GM21515 (cell line): Measurements from ENCODE around the gene ASIC4.

ENCODE experiments used
- ATAC-seq: cut with Tn5 transposase; IDR thresholded peaks from one replicate; pipeline ENCODE4 v1.9.1; 2021; ENCODE audit not compliant: unreplicated experiment

The ASIC4 gene

DNA sequence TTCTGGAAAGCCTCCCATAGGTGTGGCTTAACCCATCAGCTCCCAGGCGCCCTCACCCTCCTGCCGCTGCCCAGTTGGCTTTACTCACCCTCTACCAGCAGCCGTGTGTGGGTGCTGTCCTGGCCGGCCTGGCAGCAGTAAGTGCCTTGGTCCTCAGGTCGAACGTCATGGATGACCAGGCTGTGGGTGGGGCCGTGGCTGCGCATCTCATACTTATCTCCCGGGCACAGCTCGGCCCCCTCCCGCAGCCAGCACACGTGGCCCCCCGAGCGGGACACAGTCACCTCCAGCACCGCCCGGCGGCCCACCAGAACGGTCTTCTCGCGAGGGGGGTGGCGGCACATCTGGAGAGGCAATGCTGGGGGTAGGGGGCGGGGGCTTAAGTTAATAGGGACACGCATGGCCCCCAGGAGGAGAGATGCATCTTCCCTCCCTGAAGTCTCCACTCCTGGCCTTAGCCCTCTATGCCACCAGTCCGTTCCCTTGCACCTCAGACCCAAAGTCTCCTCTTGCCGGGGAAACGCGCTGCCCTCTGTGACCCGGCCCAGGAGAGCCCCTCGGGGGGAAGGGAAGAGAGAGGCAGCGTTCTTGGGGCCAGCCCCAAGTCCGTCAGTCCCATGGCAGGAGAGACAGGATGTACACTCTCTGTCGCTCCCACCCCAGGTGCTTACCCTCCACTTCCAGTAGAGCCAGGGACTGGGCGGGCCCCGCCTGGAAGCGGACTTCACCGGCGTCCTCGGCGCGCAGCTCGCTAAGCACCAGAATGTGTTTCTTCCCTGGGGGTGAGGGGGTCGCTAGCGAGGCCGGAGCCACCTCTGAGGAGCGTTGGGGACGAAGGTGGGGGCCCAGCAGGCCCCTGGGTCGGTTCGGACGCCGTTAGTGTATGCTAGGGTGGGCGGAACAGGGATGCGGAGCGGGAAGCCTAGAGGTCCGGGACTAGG lies 37.4 kb downstream of the ASIC4 start:
- ATAC-seq, result peak; percentile 18

DNA sequence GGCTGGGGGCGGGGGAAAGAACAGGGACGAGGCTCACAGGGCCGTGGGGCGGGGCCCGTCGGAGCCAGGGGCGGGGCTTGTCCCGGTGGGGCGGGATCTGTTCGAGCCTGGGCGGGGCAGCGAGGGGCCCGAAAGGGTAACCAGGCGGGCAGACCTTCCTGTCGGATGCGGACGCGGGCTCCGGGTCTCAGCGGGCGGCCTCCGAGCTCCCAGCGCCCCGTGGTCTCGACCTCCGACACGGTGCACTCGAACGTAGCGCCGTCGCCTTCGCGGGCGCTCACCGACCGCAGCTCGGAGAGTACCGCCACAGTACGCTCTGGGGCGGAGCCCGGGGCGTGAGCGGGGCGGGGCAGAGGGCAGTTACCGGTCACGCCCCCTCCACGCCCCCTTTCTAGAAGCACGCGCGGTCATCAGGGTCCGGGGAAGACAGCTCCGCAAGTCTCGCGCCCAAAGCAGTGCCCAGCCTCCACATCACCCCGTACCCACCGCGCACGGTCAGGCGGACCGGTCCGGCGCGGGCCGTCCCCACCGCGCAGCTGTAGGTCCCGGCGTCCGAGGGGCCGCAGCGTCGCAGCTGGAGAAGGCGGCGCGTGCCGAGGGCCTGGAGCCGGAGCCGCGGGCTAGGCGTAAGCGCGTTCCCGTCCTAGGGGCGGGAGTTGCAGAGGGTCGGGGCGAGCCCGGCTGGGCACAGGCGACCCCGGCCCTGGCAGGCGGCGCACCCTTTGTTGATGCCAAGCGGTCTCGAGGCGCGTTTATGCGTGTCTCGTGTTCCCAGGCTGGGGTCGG lies 38.3 kb downstream of the ASIC4 start:
- peak; percentile 95 for ATAC-seq

DNA sequence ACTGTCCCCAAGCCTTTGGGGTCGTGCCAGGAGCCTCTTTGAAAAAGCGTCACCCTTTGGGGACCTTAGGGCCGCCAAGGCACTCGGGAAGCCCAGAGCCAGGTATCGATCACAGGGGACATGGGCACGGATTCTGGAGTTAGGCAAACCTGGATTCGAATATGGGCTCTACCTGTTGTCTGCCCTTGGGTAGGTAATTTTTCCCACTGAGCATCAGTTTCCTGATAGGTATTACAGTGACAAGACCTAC lies 38.8 kb downstream of the ASIC4 start:
- ATAC-seq, result no peak

DNA sequence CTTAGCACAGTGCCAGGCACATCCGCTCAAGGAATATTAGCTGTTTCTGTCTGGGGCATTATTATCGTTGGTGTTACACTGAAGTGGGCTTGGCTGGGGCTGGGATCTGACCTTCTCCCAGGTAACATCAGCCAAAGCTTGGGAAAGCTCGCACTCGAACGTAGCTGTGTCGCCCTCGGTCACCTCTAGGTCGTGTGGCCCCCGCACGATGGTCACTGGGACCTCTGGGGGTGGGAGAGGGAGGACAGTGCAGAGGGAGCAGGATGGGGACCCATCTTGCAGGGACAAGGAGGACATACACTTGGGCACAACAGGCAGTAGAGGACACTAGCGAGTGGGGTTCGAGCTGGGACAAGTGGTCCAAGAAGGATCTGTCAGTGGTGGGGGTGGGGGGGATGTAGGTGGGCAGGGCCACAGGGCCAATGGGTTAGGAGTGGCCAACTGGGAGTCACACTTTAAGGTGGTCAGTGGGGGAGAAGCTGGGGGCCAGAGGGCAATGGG lies 39.2 kb downstream of the ASIC4 start:
- no peak for ATAC-seq

DNA sequence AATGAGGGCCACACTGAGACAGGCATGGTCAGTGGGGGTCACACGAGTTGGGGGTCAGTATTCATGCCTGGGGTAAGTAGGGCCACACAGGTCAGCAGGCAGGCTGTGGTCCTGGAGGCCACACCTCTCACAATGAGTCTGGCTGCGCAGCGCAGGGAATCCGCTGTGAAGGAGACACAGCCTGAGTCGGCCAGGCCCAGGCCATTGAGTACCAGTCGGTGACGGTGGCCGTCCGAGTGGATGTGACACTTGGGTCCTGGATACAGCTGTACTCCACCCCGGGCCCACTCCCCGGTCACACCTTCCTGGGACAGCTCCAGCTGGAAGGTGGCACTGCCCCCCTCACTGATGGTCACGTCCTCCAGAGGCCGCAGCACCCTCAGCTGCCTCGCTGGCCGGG lies 40.1 kb downstream of the ASIC4 start:
- ATAC-seq, result no peak

DNA sequence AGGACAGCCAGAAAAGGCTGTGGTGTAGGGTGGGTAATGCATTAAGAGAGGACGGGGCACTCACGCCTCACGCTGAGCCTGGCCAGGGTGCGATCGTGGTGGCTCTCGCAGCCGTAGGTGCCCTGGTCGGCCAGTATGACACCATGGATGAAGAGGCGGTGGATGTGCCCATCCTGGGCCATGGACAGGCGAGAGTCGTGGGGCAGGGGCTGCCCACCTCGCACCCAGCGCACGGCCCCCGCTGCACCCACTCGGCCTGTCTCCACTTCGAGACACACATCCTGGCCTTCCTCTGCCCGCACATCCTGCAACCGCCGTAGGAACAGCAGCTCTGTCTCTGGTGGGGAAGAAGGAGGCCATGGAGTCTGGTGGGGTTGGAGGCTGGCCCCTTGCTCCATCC lies 41.7 kb downstream of the ASIC4 start:
- no peak for ATAC-seq

DNA sequence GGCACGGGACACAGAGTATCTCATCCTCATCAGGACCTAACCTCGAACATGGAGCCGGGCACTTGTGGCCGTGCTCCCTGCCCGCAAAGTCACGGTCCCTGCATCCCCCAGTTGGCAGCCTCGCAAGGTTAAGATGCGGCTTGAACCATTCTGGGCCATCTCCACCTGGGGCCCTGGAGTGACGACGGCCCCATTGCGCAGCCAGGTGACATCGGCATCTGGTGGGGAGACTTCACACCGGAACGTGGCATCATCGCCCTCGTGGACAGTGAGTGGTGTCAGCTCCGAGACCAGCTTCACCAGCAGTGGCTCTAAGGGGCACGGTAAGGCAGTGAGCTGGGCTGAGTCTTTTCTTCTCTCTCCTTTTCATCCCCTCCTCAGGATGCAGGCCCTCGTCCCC lies 42.1 kb downstream of the ASIC4 start:
- no peak for ATAC-seq

DNA sequence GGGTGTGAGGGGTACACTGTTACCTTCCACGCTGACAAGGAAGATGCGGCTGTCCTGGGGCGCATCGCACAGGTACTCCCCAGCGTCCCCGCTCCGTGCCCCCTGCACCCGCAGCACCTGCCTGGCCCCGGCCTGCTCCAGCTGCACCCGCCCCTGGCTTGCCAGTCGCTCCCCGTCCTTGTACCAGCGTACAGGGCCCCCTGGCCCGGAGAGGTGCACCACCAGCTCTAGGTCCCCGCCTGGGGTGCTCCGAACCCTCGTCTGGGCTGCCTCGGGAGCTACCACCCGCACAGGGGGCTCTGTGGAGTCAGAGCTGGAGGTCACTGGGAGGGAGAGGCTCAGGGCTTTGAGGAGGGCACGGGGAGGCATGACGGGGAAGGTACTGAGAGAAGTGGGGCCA lies 43.0 kb downstream of the ASIC4 start:
- no peak for ATAC-seq

DNA sequence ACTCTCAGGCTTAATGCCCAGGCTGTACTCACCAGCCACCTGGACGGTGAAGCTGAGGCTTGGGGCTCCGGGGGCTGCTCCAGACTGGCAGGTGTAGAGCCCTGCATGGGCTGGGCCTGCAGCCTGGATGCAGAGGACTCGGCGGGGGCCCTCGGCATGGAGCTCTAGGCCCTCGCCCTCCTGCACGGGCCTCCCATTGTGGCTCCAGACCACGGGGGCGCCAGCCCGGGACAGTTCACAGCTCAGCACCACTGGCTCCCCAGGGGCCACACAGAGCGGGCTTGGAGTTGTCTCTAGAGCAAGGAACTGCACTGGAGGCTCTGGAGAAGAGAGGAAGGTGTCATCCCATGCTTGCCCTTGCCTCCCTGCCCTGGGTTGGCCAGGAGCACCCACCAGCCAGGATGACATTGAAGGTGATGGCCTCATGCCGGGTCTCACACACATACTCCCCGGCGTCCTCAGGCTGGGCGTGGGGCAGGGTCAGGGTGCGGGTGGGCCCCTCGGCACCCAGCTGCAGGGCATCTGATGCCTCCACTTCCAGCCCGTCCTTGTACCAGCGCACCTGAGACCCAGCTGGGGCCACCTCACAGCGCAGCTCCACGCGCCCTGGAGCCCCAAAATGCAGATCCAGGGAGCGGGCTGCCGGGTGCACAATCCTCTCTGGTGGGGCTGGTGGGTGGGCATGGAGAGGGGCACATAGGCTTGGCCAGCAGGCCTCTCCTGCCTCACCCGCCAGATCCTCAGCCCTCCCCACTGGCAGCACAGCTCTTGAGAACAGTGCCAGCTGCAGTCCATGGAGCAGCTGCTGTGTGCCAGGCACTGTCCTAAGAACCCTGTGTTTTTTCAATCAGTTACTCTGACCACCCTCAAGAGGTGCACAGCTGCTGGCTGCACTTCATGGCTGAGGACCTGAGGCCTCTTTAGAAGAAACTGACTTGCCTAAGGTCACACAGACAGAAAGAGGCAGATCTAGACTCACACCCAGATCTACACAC lies 43.8 kb downstream of the ASIC4 start:
- no peak for ATAC-seq

DNA sequence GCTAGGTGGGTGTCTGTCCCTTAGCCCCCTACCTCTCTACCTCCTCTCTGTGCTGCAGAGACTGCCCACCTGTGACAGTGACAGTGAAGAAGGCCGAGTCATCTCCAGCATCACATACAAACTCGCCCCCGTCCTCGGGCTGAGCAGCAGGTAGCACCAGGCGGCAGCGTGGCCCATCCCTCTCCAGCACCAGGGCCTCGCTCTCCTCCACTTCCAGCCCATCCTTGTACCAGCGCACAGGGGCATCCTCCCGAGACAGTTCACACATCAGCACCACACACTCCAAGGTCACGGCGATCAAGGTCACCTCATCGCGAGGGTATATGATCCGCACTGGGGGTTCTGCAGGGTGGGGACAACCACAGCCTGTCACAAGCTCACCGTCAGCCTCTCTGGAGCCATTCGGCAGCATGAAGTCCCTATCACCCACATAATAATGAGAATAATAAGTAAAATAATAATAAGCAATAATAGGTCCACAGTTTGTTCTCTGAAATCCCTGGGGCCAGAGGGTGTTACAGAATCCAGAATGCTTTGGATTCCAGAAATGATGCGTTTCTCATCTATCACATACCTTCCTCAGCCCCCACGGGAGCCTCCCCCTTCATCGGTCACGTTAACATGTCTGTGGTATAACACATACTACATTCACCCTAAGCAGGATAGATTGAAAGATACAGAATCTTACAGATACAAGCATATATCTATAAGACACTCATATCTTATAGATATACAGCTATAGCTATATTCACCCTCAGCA lies 45.1 kb downstream of the ASIC4 start:
- ATAC-seq, result no peak

DNA sequence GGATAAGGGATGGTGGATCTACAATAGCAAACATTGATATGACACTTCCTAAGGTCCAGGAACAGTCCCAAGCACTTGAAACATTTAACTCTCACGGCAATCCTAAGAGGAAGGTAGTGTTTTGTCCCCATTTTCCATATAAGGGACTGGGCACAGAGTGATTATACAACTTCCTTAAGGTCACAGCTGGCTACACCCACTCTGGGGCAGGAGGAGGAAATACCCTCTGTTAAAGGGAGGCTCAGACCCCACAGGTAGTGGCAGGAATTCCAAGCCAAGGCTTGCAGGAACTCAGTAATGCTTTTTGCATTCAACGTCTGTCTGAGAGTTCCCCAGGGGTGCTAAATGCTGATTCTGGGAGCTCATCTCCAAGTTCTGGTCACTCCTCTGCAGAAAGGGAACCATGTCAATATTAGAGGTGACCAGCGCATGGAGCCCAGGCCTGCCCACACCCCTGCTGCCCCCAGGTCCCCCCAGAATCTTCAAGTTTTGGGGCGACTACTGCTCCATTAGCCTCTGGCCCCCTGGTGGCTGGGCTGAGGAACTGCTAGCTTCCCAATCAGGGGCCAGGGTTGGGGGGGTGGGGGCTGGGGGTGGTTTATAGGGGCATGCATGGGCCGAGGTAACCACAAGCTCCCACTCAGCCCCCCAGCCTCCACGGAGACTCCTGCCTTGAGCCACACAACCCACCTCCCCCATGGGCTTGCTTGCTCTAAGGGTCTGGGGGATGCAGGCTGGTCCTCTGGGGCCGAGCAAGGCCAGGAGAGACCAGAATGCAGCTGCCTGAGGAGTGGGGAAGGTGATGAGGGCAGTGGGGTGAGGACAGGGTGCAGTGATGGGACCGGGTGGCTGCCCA lies 46.0 kb downstream of the ASIC4 start:
- peak; percentile 47 for ATAC-seq

DNA sequence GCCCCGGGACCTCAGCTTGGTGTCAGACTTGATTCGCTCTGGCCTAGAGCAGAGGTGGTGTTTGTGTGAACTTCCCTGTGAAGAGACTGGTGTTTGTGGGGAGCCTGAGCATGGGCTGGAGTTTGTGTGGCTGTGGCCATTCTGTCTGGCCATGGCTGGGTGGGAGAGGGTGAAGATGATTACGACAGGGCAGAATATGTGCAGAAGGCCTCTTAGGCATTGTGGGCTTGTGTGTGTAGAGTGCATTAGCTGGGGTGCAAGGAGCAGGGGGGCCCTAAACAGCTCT lies 46.6 kb downstream of the ASIC4 start:
- no peak for ATAC-seq

DNA sequence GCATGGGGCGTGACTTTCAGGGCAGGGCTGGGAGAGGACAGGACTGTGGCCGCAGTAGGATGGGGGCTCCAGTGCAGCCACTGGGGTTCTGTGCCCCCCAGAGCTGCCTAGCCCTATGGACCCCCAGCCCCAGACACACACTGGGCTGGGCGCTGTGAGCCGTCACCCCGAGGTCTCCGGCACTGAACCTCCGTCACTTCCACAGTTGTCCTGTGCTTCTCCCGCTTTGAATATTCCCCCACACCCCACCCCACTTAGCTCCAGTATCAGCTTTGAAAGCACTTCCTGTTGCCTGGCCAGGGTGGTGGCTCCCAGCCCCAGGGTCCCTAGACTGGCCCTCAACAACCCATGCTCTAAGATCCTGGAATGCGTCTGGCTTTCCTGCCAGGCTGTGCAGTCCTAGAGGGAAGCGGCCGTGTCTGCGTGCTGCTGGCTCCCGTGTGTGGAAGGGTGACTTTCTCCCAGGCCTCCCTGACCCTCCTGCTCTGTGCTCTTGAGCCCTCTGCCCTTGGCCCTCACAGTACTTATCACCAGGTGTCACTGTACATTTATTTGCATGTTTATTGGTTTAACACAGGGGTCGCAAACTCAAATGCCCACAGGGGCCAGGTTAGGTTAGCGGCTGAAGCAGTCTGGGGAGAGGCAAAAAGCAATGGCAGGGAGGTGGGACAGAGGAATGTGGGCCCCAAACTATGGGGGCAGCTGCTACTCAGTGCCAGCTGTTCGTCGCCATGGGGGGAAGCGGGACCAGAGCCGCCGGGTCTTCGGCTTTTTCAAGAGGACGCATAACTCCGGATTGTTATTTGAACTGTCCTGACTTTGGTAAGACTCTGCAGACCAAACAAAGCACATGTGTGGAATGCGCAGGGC lies 47.1 kb downstream of the ASIC4 start:
- no peak for ATAC-seq

DNA sequence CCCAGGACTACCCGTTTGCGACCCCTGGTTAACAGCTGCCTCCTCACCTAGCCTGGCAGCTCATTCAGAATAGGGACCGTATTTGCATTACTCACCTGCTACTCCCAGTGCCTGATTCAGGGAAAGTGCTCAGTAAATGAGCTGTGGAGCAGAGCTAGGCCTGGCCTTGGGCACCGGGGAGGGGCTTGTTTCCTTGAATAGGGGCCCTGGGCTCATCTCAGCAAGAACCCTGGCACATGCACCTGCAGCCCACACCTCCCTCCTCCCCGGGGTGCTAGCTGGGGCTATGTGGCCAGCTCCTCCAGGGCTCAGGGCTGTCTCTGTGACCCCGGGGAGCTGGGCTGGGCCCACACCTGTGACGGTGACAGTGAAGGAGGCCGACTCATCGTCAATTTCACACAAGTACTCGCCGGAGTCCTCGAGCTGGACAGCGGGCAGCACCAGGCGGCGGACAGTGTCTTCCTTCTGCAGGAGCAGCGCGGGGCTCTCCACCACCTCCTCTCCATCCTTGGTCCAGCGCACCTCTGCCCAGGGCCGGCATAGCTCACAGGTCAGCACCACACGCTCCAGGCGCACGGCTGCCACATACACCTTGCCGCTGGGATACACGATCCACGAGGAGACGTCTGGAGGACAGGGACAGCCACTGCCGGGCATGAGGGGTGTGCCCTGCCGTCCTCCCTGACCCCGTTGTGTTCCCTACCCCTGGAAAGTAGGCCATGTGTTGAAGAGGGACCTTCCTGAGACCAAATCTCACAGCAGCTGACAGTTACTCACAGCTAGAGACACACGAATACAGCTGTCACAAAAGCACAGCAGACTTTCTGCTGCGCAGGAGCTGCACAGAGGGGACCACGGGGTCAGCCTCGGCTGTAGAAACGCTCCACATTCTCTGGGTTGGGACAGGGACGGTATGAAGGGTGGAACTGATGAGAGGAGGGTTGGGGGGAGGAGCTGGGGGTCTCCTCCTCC lies 48.1 kb downstream of the ASIC4 start:
- no peak for ATAC-seq

DNA sequence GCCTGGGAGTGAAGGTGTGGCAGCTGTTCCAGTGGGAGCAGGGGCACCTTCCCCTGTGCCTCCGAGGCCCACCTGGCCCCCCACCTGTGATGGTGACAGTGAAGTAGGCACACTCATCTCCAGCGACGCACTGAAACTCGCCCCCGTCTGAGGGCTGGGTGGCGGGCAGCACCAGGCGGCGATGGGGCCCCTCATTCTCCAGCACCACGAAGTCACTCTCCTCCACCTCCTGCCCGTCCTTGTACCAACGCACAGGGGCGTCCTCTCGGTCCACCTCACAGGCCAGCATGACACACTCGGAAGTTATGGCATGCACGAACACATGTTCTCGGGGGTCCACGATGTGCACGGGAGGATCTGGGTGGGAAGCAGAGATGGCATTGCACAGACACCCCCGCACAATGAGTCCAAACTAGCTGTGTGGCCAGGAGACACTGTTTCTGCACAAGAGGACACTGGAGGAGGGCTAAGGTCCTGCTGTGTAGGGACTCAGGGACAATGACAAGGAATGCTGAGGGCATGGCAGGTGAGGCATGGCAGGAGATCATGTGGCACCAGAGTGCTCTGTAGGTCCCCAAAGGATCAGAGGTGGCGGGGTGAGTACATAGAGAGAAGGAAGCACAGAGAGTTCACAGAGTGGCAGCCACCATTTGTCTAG lies 49.1 kb downstream of the ASIC4 start:
- ATAC-seq, result no peak

DNA sequence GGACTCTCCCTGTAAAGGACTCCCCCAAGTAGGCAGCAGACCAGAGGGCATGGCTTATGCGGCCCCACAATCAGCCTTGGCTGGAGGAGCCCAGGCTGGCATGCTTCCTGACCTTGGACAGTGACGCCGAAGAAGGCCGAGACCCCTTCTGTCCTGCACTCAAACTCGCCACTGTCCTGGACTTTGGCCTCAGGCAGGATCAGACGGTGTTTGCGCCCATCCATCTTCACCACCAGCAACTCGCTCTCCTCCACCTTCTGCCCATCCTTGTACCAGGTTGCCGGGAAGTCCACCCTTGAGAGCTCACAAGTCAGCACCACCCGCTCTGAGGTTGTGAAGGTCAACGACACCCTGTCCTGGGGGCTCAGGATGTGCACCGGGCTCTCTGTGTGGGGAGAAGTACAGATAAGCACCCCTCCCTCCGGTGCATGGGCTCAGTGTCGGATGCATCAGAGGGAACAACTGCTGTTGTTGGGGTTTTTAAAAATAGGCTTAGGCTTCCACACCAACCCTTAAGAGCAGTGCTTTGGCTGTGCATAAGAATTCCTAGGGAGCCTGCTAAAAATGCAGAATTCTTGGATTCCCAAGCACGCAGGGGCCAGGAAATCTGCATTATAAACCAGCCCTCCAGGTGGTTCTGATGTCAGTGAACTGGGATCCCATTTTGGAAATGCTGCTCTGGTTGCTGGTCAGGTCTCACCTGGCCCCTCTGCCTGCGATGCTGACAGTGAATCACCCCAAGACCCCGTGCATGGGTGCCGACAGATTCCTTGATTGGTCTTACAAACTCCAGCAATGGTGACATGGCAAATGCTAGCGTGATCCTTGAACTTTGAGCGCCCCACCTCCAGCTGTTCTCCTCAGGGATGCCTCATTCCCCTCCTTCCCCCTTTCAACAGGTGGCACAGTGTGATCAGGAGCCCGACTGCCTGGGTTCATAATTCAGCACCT lies 51.1 kb downstream of the ASIC4 start:
- no peak for ATAC-seq
